Dermis blood vessel endothelial cell (primary cell): ENCODE results near the gene C2CD2. TPM values are rescaled to one million over a fixed set of nuclear protein-coding genes. Genes with fewer than 3 reads are reported as not detected.

Experiments used
- DNase-seq: peaks from one replicate; pipeline ENCODE4 v3.0.0; 2010
- total RNA-seq: library from RNA; depleted of rRNA; stranded (reverse); fragments of >200 nt; gene quantifications from 2 replicates; pipeline ENCODE4 v1.2.3, GENCODE V29; 2014

Gene C2CD2
- total RNA-seq, 1 donor from 2014 or later, result 63.0 TPM

GRCh38 chr21:41836166-41837015 is 117.4 kb downstream of the C2CD2 start:
- DNase-seq, result no peak

GRCh38 chr21:41835711-41836154 is 118.1 kb downstream of the C2CD2 start:
- DNase-seq, result no peak

Other genes with a start within 250 kb of the C2CD2 start
- gene RIPK4, start 187.0 kb downstream of the C2CD2 start, total RNA-seq, result 0.09 and 0.51 TPM in 2 replicates
- gene PRDM15, start 74.7 kb downstream of the C2CD2 start, total RNA-seq, result 5.8 and 7.3 TPM in 2 replicates
- 5.3 and 6.1 TPM in 2 replicates for gene ZBTB21, start 56.3 kb upstream of the C2CD2 start, total RNA-seq
- gene UMODL1, start 117.3 kb upstream of the C2CD2 start, total RNA-seq, result not detected in 2 replicates